Limb (tissue), 2 donors: ENCODE data around the gene TRAIP.
A peak's percentile ranks its signal among the peaks of the same experiment; 100 is the strongest.

ENCODE experiments used
- DNase-seq, 2 donors: peaks; one replicate each; pipeline ENCODE4 v3.0.0-alpha.2; 2016; ENCODE audit errors: extremely low spot score in 2 of 2

TRAIP gene

DNA sequence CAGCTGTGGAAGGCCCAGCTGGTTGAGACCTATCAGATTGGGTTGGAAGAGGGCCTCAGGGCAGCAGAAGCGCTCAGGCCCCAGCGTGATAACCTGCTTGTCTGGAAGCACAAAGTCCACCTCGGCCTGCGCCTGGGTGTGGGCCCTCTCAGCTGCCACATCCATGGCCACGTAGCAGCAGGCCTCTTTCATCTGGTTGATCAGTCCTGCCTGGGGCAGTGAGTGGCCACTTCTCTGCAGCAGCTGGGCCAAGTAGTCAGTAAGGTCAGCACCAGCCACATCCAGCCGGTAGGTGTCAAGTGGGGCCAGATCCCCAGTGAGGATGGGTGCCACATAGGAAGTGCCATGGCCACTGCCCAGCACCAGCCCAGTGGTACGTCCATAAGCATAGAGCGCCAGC is 17.3 kb upstream of the TRAIP start:
- DNase-seq: no peak

DNA sequence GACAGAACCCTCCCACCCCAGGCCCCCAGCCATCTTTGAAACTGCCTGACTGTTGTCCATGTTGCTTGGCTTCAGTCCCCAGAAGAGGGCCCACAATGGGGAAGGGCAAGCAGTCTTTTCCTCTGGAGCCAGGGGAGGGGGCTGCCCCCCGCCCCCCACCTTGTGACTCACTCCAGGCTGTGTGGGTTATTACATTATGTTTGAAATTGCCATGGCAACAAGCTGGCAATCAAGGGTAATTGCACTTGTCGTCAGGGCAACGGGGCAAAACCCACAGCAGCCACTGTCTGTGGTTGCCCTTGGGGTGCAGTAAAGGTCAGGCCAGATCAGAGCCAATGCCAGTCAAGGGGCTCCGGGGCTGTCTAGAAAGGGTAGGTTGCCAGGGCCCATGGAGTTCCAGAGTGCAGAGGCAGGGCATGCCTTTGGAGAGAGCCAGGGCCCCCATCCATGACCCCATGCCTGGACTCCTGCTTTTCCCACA is 16.5 kb upstream of the TRAIP start:
- no peak for DNase-seq

DNA sequence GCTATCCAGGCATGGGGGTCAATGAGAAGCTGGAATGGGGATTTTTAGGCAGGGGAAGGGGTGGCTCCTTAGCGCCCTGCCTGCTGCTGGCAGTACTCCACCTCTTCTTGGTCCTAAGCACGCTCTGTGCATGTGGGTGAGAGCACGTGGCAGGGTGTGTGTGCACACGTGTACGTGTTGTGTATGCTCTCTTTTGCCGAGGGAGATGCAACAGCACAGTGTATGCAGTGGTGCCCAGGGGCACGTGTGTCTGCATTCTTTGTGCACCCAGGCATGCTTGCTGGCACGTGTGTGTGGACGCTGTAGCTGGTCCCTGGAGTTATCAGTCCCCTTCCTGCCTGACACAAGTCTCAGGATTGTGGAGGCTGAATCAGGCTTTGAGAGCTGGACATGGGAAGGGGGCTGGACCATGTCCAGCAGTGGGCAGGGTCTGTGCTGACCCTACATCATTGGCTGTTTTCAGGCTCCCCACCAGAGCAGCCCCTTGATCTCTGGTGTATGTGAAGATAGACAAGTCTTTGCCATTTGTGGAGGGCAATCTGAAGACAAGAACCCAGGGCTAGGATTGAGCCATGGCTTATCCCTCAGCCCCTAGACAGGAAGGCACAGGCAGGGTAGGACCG is 15.3 kb upstream of the TRAIP start:
- DNase-seq: no peak

DNA sequence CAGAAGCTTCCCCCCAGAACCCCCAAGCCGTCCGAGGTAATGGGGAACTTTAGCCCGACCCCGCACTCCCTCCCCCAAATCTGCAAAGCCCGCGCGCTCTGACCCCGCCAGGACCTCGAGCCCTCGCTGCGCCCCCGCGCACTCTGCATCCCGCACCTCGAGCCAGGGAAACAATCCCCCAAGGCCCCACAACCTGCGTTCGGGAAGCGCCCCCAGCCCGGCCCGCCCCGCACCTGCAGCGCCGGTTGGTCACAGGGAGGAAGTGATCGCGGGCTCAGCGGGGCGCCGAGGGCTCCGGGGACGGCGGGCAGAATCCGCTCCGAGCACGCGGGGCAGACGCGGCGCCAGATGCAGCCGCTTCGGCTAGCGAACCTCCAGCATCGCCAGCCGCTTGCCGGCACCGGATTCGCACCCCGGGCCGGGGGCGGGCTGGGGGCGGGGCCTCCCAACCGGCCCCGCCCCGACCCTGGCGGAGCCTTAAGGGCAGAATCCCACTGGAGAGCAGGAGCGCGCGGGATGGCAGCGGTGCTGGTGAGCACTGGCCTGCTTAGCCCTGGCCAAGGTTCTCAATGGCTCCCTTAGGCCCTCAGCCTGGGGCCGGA is 13.3 kb upstream of the TRAIP start, which contains the start of gene CAMKV:
CAMKV (minus strand) TSS at position 382 of the 602 bp plus-strand sequence. CDS start 7,518 bp downstream, outside the sequence.
- DNase-seq: peak in 1 of 2 donors; percentile 61

DNA sequence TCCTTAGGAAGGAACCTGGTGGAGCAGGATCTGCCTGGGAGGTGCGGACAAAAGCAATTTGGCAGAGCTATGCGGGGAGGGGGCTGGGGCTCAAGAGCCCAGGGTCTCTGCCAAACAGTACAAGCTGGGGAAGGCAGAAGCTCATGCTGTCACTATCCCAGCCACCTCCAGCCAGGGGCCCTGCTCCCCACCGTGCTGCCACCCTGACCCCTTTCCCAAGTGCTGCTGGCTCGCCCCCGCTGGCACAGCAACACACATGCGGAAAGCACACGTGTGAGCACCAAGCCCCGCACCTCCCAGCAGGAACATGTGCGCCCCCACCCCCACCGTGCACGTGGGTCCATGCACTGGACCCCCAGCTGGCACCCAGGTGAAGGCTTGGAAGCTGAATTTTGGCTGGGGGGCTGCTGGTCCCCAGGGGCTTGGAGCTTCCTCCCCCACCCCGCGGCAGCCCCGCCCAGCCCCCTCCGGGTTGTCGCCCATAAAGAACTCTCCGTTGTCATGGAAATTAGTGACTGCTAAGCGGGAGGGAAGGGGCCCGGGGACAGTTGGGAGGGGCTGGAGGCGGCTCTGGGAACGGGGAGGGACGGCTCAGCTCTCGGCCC is 12.6 kb upstream of the TRAIP start:
- peak in 1 of 2 donors; percentile 53 for DNase-seq

DNA sequence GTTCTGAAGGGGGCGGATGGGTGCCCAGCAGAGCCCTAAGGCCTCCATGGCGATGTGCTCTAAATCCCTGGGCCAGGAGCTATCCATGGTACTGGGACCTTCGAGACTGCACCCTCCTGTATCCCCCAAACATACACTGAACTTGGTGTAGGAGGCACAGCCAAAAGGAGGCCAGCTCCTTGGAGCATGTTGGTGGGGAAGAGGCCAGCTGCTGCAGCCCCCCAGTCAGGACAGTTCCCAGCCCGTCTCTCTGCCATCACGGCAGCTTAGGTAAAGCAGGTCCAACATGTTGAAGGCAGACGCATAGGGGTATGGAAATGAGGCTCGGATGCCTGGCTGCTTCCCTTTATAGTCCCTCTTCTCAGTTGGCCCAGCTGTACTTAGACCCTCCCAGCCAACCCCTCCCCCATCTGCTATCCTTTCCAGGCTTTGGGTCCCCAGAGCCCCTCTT is 11.5 kb upstream of the TRAIP start:
- peak in 1 of 2 donors; percentile 68 for DNase-seq

DNA sequence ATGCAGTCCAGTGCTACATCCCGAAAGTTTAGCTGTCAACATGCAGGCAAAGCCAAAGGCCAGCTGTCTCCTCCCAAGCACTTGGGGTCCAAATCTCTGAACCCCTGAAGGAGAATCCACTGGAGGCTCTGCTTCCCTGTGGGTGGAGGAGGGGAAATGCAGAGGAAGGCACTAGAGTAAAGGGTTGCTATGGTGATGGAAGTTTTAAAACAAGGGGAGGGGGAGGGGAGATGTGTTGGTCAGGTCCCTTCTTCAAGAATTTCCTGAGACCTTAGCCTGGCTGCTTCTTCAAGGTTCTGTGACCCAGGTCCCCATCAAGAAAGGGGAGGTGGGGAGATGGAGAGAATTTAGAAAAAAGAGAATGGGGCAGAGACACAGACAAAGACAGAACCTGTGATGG is 11.0 kb upstream of the TRAIP start:
- DNase-seq: no peak

DNA sequence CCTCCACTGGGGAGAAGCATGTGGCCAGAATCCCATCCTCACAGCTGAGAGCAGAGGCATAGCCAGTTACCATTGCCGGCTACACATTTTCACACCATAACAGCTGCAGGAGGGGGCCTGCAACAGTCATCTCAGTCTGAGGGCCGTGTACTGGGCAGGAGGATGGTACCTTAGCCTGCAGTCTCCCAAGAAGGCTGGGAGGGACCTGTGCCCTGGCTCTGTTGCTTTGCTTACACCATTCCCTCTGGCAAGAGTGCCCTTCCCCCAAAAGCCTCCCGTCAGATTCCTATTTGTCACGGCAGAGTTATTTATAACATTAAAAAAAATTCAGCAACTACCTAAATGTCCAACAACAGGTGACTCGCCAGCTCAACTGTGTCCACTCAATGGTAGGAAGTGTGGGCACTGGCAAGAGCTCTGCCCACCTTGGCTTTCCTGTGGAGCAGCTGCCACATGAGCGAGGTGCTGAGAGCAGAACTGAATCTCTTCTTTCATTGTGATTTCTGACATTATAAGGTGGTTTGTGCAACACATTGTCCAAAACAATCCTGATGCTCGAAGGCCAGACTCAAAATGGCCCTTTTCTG is 8.9 kb upstream of the TRAIP start:
- no peak for DNase-seq

DNA sequence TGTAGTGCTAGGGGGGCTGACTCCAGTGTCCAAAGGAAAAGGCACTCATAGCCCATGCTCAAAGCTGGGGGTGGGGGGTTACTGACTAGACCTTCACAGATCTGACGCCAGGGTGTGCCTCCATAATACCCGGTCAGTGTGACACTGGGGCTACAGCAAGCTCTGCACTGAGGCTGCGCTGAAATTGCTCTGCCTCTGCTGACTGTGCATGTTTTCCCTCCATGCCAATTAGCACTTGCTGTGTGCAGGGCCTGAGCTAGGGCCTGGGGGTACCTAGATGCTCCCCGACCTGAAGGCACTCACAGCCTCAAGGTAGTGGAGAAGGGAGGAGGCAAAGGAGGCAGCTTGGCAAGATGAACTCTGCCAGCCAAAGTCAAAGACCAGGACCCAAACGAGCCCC is 8.1 kb upstream of the TRAIP start:
- no peak for DNase-seq

DNA sequence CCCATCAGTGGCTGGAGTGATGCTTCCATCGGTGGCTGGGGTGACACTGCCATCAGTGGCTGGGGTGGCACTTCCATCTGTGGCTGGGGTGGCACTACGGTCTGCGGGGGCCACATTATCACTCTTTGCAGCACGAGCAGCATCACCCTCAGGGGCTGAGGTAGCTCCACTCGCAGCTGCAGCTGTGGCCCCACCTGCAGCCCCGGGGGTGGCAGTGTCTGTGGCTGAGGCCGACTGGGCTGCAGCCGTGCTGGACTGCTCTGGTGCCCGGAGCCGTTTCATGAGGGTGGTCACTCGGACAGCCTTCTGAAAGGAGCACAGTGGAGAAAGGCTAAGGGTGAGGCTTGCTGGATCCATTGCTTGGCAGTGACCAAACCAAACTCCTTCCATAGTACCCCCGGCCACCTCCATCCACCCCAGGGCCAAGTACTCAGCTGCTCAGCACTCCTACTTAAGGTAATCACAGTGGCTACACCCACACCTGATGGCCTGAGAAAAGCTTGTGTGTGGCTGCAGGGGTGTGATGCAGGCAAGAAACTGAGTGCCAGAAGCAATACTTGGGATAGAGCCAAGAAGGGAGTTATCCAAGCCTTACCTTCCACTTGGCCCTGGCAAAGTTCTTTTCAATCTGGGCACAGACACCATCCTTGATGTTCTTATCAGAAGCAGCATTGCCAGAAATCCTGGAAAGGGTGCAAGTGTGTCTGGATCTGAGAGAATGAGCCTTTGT is 3.4 kb upstream of the TRAIP start:
- no peak for DNase-seq

DNA sequence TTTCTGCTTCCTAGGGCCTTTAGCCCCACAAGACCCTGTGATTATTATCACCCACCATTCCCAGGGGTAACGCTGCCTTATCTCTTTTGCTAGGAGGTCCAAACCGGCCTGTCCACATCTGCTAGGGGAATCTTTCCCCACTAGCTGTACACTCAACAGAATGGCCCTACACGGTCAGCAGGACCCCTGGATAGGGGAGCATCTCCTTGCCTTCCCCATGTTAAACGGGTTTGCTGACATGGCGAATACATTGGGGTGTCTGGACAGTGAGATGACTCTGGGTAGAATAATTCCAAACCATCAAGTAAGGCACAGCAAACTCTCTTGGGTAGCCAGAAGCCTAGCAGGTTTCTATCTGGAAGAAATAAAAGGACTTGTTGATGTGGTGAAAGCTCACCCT is 702 bp downstream of the TRAIP start:
- DNase-seq: no peak

DNA sequence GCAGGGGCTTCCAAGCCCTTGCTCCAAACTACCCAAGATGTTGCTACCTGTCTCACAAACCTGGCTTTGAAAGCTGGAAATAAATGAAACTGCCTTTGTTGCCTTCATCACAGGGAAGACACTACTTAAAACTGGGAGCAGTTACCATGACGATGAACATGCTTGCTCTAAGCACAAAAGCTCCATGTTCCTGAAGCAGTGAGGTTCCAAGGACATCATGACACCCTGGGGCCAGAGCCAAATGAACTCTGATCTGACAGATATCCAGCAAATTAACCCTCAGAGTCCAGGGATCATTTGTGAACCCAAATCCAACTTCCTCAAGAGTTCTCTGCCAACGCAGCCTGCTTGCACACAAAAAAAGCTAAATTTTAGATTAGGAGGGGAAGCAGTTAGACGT is 10.7 kb downstream of the TRAIP start:
- no peak for DNase-seq

DNA sequence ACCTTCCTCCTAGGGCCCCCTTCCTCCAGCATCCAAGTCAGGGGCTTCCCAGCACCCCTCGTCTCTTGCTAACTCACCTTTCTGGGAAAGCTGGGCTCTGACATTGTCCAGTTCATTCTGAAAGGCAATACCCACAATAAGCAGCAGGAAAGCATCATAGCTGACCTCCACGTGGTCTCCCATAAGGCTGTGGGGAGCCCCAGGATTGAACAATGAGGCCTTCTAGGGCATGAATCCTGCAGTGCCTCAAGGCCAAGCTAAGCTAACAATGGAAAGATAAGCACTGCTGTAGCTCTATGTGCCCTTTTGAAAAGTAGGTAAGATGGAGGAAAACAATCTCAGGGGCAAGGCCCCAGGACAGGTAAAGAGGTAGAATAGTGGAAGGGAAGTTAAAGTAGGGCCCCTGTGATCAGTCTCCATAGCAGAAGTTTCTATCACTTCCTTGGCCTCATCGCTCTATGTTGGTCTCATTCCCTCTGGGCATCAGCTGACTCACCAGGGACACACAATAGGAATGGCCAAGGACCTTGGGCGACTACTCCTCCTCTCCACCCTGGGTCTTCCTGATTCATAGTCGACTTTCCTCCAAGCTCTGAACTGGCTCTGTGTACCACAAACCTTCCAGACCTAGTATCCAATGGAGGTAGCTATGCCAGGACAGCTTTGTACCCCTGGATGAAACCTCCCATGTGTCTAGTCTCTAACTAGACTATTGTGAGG is 11.7 kb downstream of the TRAIP start:
- no peak for DNase-seq

DNA sequence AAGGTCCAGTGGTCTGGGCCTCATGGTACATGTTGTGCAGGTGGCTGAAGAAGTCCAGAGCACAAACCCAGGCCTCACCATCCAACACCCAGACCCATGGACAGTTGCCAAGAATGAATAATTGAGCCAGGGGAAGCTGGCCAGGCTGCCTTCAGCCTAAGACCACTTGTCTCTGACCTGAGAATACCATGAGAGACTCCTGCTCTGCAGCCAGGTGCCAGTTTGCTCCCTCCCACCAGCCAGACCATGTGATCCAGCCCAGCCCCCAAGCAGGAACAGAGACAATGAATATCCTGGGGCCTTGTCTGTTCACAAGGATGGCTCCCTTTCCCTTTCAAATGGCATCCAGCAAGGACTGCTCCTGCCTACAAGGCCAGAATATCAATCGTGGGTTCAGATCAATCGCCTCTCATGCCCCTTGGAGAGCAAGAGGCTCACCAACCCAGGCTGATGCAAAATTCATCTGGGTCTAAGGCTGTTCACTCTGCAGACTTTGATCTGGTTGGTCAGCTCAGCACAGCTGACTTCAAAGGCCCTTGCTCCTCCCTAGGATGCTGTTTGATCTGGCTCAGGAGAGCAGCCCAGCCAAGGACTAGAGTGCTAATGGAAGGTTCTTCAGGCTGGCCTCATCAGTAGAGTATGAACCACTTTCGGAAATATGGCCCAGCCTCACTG is 13.4 kb downstream of the TRAIP start:
- no peak for DNase-seq

DNA sequence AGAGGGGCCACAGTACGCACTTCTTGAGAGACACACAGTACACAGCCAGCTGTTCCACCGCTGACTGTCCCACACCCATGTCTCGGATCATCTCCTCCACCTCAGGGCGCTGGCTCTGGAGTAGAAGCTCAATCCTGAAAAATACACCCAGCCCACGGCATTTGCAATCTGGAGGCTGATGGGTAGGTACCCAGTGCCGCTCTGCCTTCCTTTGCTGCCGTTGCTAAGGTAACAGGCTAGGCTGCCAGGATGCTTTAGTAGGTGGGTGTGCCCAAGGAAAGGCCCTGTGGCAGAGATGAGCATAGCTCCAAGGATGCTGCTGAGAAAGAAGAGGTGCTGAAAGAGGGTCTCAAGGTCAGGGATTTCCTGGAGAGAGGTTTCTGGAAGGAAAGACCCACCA is 14.6 kb downstream of the TRAIP start:
- DNase-seq: no peak

DNA sequence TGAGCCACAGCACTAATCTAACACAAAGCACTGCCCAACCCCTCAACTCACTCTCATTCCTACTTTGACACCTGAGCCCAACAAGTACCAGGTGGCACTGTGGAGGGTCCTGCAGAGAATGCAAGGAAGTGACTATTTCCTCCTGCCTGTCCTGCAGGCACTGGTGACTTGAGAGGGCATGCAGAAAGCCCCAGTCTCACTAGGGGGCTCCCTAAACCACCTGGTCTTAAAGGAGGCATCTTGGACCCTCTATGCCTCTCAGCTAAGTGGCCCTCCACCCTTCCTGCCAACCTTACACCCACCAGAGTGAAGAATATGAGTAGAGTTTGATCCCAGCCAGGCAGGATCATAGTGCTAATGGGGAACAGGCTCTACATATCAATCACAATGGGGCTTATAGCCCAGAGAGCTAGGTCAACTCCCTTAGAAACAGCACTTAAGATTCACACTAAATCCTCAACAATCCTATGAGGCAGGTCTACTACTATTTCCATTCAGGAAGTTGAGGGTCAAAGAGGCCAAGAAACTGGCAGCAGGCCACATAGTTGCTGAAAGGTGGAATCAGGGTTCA is 15.2 kb downstream of the TRAIP start:
- no peak for DNase-seq

DNA sequence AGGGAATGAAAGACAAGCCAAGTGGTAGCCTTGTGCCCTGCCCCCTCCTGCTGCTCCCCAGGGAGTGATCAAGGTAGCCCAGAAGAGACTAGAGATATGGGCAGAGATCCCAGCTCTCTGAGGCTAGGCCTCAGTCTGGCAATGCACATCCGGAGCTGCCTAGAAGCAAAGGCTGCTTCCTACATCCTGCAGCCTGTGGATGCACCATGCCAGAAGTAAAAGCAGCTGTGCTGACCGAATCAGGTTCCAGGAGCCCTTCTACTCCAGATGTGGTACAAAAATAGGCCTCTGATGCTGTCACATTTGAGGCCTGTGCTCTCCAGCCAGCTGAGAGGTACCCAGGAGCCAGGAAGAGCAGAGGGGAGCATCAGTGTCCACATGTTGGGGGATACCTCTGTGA is 16.0 kb downstream of the TRAIP start:
- DNase-seq: peak in 1 of 2 donors; percentile 24

DNA sequence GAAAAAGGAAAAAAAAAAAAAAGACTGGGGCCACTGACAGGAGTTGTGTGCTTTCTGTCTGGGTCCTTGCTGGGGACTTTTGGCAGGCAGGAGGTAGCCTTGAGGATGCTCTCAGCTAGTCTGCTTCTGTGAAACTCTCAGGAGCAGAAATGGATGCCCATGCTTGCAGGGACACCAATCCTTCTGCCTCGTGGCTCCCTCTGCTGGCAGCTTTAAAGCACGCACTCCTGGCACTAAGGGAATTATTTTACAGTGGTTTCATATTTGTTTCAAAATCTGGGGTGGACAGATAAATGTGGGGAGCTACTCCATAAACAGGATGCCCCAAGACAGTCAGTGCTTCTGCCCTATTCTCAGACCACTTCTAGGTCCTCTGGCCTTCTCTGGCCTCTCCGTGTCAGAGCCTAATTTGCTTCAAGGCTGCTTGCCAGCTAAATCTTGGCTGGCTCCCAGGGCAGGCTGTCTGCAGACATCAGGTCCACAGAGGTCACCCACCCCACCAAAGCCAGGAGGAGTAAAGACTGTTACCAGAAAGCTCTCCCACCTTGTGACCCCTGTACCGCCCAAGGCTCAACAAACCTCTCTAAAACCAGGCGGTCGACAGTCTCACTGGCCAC is 17.1 kb downstream of the TRAIP start:
- DNase-seq: peak; percentile 82 to 86

DNA sequence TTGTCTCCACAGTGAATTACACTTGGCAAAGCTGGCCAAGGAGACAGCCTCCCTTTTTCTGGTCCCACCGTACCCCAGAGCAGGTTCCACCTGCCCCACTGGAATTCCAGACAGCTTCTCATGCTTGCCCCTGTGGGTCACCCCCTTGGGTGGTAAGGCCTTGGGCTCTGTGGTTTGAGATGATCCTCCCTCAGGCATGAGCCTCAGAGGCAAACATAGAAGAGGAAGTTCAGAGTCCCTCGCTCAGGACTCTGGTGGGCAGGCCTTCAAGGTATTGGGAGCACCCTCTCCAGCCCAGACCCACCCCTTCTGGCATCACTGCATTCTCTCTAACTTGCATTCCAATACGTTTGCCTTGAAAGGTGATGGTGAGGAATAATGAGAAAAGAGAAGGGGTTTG is 25.0 kb downstream of the TRAIP start:
- DNase-seq: no peak

DNA sequence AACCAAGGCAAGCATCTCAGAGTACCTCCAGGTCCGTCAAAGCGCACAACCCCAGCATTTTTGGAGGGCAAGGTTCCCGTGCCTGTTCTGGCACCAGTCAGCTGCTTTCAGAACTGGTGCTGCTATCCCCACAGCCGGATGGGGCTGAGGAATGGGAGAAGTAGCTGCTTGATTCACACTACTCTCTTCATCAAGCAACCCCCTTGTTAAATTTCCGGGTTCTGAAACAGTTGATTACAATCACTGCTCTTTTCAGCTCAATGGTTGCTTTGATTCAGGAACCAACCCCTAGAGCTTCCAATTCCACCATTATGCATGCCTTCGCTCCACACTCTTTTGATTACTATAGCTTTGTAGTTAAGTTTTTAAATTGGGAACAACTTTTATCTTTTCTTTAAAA is 30.3 kb downstream of the TRAIP start:
- no peak for DNase-seq
